ENCODE data around the gene TTC28.

Gene TTC28

DNA sequence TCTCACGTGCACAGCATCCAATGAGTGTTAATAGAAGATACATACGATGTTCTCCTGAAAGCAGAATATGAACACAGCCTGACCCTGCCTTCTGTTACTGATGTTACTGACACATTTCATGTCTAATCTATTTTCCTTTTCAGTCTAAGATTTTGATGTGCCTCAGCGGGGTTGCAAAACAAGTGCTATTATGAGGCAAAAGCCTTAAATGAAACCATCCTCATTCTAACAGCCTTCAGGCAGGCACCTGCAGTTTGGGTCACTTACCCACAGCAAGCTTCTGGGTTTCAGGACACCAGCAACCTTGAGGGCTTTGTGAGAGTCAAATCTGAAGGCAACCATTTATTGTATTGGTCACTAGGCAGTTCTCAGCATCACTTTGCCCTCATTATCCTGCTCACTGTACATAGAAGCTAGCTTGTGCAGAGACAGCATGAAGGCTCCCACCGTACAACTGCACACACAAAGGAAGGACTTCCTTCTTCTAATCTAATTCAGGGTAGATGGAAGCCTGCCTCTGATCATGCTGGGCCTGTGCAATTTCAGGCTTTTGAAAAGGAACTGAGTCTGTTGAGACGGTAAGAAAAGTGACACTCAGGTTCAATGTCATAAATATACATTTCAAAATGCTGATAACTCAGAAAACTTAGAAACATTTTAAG lies 577.4 kb downstream of the TTC28 start:
- TF ChIP-seq, protein P1, sequence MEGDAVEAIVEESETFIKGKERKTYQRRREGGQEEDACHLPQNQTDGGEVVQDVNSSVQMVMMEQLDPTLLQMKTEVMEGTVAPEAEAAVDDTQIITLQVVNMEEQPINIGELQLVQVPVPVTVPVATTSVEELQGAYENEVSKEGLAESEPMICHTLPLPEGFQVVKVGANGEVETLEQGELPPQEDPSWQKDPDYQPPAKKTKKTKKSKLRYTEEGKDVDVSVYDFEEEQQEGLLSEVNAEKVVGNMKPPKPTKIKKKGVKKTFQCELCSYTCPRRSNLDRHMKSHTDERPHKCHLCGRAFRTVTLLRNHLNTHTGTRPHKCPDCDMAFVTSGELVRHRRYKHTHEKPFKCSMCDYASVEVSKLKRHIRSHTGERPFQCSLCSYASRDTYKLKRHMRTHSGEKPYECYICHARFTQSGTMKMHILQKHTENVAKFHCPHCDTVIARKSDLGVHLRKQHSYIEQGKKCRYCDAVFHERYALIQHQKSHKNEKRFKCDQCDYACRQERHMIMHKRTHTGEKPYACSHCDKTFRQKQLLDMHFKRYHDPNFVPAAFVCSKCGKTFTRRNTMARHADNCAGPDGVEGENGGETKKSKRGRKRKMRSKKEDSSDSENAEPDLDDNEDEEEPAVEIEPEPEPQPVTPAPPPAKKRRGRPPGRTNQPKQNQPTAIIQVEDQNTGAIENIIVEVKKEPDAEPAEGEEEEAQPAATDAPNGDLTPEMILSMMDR (IDR thresholded peaks at IDR 0.05; ENCODE audit: low read depth, low read length, missing control alignments), result no peak
- no peak overlapping the region for H3K4me3 ChIP-seq (ENCODE audit: low read depth, low read length)
- DNase-seq (ENCODE audit: low read depth), result no peak

DNA sequence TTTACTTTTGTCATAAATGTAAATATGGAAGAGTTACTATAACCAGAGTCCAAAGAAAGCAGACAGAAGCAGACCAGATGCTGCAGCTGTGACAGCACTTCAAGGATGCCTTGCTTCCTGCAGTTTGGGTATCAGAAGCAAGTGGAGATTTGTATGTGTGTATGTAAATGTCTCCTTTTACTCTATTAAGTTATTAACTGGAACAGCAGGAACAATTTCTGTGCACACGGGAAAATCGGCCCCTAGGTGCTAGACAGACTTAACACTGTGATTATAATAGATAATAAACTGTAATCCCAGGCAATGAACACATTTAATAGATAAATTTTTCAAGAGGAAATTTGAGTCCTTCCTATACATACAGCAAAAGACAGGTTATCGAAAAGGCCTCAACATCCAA lies 582.0 kb downstream of the TTC28 start:
- TF ChIP-seq, protein P1 (IDR thresholded peaks at IDR 0.05; ENCODE audit: low read depth, low read length, missing control alignments), result no peak
- DNase-seq (ENCODE audit: low read depth), result no peak

DNA sequence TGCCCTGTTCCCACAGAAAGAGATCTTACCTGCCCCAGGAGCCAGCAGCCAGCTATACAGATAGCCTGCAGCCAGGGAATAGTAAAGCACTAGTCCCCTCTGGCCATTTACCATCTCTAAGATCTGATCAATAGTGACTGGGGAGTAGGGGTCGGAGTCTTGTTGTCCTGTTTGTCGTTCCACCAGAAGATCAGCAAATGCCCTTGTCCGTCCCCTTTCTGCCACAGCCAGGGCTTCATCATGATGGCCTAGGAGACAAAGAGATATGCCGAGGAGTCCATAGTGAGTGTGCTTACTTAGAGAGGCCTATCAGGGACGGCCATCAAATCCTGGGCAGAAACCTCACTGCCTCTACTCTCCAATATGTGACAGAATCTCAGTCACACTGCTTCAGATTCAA lies 583.5 kb downstream of the TTC28 start:
- TF ChIP-seq, protein P1 (IDR thresholded peaks at IDR 0.05; ENCODE audit: low read depth, low read length, missing control alignments), result no peak
- H3K4me3 ChIP-seq (ENCODE audit: low read depth, low read length), result no peak overlapping the region
- DNase-seq (ENCODE audit: low read depth), result no peak

More for the DNA sequence above, 582.0 kb downstream of the TTC28 start:
- H3K4me3 ChIP-seq (ENCODE audit: low read depth, low read length), result no peak overlapping the region

DNA sequence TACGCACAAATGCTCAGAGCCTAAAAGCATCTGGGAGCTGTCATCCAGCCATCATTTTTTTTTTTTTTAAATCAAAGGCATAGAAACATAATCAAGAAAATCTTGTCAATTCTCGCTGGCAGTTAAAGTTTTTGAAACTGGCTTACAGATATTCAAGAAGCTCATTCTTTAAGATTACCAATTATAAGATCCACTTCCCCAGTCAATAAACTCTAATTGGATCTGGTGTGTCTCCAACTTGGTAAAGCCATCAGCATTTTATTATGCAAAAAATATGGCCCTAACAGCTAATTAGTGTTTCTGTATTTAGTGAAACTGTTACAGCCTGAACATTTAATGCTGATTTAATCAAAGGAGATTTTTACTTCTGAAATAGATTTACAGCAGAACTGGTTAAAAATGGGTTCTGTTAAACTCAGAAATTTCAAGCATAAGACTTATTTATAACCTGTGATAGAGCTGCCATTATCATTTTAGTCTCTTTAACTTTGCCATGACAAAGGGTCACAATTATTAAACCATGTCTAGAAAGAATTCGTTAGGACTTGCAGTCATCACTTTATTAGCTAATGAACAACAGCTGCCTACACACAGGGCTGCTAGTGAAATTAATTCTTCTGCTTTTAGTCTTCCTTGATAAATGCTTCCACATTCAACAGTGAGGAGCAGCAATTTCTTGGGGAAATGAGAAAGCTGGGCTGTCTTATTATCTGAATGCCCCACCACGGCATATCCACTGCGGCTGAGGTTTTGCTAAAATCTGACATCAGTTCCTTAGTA lies 584.1 kb downstream of the TTC28 start:
- no peak for DNase-seq (ENCODE audit: low read depth)
- TF ChIP-seq, protein P1 (IDR thresholded peaks at IDR 0.05; ENCODE audit: low read depth, low read length, missing control alignments), result no peak
- H3K4me3 ChIP-seq (ENCODE audit: low read depth, low read length), result no peak overlapping the region

- no peak for DNase-seq (ENCODE audit: low read depth)
- TF ChIP-seq, protein P1 (IDR thresholded peaks at IDR 0.05; ENCODE audit: low read depth, low read length, missing control alignments), result no peak
These were observed 584.9 kb downstream of the TTC28 start for GRCh38 chr22:28094771-28095170.

DNA sequence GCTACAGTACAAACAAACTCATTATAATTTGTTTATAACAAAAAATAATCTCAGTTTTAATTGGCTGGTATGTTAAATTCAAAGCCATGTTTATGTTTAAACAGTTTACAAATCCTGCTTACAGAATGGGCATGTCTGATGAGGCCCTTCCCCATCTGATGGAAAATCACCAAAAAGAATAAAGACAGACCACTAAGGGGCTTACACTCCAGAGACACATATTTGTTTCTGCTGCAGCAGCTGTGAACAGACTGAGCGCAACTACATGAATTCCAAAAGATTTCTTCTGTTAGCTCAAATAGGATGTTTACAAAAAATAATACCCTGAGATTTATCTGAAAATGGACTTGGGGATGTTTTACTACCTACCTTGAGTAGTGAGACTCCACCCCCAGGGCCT lies 585.9 kb downstream of the TTC28 start:
- no peak for DNase-seq (ENCODE audit: low read depth)
- H3K4me3 ChIP-seq (ENCODE audit: low read depth, low read length), result no peak overlapping the region
- TF ChIP-seq, protein P1 (IDR thresholded peaks at IDR 0.05; ENCODE audit: low read depth, low read length, missing control alignments), result no peak

More at GRCh38 chr22:28094771-28095170, 584.9 kb downstream of the TTC28 start:
- H3K4me3 ChIP-seq (ENCODE audit: low read depth, low read length), result no peak overlapping the region
